MM.1S (cell line): Measurements from ENCODE around the gene WIZ.
"Not testable (repeated sequence)": the region's sequence is repeated elsewhere in the genome, so short reads cannot be mapped to it uniquely, and the experiment has no call there.

Experiments
- CTCF ChIP-seq: fragments of 300-600 bp; sonication (generic); IDR thresholded peaks from 2 replicates; pipeline ENCODE4 v1.5.1; 2016; ENCODE audit warnings: antibody characterized with exemption, low read length, mixed read lengths
- EZH2 ChIP-seq: fragments of 300-600 bp; sonication (generic); optimal IDR thresholded peaks from 2 replicates; pipeline ENCODE3; 2017; ENCODE audit warnings: low read depth, mild to moderate bottlenecking, antibody characterized with exemption, low read length, mixed read lengths
- EZH2phosphoT487 ChIP-seq: fragments of 300-600 bp; sonication (generic); IDR thresholded peaks from 2 replicates; pipeline ENCODE4 v1.6.1; 2018; ENCODE audit warnings: antibody characterized with exemption, low read length

GRCh38 chr19:15411351-15411750 is 38.4 kb downstream of the WIZ start:
- not testable (repeated sequence) for TF ChIP-seq EZH2, CTCF, EZH2phosphoT487
